Stimulated activated CD8-positive, alpha-beta memory T cell treated with anti-CD3 and anti-CD28 coated beads, Interleukin-15, amount 100 ng/mL, for 4 hours (primary cell): ENCODE measurements around the gene TOR2A.
"Not testable (repeated sequence)": the region's sequence is repeated elsewhere in the genome, so short reads cannot be mapped to it uniquely, and the experiment has no call there.

Experiments used
- DNase-seq, 2 donors: peaks; one replicate each; pipeline ENCODE4 v3.0.0-alpha.2; 2020; ENCODE audit warnings: low read depth in 2 of 2

TOR2A gene

DNA sequence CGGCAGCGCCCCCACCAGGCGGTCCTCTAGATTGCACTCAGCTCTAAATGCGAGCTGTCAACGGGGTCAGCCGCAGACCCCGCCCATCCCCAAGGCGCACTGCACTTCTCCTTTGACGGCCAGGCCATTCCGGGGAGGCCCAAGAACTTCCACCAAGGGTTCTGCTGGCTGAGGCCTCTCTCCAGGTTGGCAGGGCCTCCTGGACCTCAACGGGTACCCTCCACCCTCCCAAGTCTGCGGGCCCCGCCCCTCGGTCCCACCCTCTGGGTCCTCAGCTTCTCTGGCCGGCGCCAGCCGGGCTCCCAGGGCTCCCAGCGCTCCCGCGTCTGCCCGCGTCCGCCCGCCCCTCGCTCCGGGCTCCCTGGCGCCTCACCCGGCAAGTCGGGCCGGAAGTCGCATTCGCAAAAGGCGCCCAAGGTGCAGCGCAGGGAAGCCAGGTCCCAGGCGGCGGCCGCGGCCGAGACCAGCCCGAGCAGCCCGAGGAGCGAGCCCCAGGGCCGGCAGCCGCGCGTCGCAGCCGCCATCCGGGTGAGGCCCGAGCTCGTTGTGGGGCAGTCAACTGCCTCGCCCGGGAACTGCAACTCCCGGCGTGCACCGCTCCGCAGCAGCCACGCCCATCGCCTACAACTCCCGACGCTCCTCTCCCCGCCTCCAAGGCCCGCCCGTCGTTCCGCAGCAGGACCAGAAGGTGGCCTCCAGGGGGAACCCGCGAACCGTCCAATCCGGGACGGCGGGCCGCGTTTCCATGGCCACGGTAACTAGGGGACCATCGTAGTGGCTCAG is at the start of gene TOR2A:
Gene TOR2A, minus strand, starts transcription at position 548 of the 783 bp plus-strand sequence. Its CDS starts 24 bp downstream, at position 524.
- DNase-seq: peak; percentile 92 to 94

DNA sequence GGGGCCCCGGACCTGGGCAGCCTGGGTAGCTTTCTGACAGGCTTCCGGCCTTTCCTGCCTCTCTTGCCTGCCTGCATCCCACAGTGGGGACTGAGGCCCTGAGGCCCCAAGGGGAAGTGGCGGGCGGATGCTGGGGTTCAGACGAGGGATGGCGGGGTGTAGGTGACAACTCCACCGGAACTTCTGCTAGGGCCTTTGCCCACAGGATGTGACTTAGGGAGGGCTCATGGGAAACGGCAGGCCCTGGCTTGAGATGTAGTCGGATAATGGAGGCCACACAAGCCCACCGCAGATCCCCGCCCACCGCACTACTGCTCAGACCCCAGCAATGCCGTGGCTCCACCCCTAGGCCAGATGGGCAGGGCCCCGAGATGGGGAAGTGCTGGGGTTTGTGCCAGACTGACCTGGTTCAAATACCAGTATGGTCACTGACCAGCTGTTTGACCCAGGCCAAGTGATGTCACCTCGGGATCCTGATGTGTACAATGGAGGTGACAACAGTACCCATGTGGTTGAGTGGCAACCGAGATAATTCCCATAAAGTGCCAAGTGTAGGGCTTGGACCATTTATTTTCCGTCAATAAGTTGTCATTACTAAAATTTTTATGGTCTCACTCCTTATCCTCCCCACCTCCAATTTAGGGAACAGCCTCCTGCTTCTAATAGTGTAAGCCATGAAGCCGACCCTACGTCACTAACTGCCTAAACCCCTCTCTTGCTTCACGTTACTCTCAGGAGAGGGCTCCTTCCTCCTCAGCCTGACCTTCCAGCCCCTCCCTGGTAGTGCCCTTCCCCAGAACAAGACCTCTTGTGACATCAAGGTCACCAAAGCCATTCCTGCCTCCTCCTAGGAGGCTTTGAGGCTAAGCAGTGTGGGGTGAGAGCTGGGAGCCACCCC is 48.3 kb upstream of the TOR2A start:
- peak; percentile 50 to 54 for DNase-seq

DNA sequence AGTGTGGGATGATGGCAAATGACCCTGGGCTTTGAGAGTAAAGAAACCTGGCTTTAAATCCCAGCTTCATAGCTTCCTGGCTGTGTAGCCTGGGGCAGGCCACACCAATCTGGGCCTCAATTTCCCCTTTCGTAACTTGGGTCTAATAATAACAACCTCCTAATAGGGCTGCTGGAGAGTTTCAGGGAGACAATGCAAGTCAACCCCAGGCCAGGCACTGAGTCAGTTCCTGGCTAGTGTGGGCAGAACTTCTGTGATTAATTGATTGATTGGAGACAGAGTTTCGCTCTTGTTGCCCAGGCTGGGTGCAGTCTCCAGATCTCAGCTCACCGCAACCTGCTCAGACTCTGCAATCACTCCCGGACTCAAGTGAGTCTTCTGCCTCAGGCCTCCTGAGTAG is 46.7 kb upstream of the TOR2A start:
- DNase-seq: no peak

DNA sequence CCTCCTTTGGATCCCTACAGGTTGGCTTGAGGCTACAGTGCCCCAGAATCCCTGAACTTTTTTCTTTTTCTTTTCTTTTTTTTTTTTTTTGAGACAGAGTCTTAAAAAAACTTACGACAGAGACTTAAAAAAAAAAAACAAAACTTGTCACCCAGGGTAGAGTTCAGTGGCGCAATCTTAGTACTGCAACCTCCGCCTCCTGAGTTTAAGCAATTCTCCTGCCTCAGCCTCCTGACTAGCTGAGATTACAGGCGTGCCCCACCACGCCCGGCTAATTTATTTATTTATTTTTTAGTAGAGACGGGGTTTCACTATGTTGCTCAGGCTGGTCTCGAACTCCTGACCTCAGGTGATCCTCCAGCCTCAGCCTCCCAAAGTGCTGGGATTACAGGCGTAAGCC is 45.8 kb upstream of the TOR2A start:
- DNase-seq: not testable (repeated sequence)

DNA sequence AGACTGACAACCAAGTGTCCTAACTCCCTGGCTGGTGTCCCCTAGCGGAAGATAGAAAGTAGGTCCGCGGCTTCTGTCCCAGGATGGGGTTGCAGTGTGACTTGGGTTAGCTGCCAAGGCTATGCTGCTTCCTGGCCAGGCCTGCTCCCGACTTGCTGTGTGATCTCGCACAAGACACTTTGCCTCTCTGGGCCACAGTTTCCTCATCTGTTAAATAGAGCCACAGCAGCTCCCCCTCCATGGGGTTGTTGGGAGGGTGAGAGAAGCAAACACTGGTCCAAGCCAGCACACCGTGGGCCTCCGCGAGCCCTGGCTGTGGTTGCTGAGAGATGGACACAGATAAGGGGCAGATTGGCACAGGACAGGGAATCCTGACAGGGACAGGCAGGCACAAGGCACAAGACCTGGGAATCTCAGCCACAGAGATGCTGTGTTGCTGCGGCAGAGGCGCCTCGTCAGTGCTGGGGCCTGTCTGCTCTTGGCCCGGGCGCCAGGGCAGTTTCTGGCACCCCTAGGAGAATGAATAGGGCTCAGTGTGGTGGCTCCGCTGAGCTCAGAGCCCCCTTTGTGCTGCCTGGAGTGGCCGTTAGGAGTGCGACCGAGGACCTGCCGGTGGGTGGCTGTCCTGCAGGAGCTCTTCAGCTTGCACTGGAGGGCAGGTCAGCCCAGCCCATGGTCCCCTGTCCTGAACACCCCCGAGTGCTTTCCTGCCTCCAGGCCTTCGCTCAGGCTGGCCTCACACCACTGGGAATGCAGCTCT is 45.2 kb upstream of the TOR2A start:
- no peak for DNase-seq

DNA sequence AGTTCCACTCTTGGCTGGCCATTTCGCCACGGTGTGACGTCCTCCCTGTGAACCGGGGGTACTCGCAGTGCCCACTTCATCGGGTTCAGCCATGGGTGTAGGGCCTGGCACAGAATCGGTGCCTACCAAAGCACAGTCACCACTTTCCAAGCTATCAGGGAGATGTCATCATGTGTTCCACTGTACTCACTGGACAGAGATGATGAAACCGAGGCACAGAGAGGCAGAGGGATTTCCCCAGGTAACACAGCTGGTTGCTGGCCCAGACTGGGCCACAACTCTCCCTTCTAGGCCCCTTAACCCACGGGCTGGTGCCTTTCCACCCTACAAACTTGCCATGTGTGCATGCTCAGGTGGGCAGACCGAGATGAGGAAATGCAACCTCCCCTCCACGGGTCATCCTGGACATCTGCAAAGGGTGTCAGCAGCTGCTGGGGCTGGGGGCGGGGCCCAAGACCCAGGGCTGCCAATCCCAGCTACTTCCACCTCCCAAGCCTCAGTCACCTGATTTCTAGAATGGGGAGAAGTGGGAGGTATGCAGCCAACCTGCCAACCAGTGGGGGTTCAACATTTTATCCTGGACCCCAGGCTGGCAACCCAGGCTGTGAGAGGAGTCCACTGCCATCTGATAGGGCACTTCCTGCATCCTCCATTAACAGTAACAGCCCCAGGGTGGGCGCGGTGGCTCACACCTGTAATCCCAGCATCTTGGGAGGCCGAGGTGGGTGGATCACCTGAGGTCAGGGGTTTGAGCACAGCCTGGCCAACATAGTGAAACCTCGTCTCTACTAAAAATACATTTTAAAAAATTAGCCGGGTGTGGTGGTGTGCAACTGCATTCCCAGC is 44.3 kb upstream of the TOR2A start:
- peak; percentile 46 to 51 for DNase-seq

DNA sequence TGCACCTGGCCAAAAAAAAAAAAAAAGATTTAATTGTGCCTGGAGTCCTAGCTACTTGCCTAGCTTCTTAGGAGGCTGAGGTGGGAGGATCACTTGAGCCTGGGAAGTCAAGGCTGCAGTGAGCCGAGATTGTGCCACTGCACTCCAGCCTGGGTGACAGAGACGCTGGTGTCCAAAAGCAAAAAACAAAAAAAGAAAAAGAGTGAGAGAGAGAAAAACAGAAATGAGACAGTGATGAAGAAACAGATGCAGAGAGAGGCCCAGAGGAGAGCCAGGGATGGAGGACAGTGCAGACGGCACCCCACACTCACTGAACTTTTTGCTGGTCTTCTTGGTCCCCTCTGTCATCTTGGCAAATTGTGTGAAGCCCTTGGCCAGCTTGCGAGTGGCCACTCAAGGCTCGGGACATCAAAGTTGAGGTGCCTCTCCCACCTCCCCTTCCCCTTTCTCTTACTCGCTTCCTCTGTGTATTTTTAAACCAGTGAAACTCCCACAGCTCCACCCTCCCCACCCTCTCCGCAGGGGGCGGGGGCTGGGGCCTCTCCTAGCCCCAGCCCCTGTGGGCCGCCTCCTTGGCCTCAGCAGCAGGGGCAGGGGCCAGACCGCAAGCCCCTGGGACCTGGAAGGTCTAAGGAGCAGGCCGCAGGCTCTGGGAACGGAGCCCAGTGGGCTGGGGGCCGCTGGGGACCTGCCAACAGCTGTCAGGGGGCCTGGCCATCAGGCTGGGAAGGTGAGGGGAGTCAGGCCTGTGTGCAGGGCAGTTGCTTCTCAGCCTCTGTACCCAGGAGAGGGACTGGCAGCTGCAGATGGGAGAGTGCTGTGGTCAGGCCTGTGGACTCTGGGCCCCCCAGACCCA is 43.4 kb upstream of the TOR2A start, which contains the start of gene SH2D3C:
Gene SH2D3C, minus strand, starts transcription at position 387 of the 856 bp plus-strand sequence. Its CDS starts 39 bp downstream, at position 348.
- no peak for DNase-seq

DNA sequence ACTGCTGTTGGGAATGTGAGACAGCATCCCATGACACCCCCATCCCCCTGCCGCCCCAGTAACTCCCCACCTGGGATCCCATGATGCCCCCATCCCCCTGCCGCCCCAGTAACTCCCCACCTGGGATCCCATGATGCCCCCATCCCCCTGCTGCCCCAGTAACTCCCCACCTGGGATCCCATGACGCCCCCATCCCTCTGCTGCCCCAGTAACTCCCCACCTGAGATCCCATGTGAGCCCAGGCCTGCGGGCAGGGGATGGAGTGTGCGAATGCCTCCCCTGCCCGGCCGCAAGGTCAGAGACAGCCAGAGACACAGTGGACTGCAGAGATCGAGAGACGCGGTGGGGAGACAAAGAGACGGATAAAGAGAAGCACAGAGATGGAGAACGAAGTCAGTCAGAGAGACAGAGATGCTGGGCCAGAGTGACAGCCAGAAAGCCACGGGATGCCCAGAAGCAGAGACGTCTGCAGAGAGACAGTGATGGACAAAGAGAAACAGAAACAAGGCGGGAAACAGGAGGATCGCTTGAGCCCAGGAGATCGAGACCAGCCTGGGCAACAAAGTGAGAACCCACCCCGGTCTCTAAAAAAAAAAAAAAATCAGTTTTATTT is 42.4 kb upstream of the TOR2A start:
- DNase-seq: no peak

DNA sequence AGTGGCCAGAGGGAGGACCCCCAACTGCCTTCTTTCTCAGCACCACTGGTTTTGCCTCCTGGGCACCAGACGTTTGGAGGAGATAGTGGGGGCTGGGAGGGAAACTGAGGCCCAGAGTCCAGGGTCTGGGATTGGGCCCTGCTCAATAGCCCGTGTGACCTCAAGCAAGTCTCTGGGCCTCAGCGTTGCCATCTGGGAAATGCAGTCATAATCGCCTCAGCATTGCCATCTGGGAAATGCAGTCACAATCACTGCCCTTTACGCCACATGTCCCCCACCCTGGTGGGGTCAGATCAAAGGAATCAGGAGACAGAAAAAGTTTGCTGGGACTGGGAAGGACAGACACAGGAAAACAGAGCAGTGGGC is 41.8 kb upstream of the TOR2A start:
- DNase-seq: no peak

DNA sequence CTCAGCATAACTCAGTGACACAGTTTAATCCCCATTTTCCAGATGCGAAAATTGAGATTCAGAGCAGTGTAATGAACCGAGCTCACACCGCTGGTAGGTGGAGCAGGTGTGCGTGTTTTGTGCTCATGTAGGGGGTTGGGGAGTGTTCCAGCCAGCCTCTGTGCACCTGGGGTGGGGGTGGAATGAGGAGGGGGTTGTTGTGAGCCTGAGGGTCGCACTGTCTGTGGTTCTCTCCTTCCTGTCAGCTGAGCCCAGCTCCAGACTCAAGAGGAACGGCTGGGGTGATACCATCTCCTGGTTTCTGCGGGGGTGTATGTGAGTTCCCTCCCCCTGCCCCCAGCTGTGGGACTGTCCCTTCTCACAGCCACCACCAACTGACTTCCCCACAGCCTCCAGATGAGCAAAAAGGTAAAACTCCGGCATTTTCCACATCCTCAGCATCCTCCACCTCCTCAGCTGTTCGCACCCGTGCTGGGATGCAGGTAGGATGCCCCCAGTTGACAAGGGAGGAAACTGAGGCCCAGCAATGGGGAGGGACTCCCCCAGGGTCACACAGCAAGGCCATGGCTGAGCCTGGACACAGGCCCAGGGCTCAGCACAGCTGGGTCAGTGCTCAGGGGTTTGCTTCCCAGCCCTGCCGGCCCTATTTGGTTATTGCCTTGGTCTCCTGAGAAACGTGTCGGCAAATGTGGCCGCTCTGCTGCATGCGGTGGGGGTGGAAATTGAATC is 41.3 kb upstream of the TOR2A start:
- peak; percentile 57 to 64 for DNase-seq

DNA sequence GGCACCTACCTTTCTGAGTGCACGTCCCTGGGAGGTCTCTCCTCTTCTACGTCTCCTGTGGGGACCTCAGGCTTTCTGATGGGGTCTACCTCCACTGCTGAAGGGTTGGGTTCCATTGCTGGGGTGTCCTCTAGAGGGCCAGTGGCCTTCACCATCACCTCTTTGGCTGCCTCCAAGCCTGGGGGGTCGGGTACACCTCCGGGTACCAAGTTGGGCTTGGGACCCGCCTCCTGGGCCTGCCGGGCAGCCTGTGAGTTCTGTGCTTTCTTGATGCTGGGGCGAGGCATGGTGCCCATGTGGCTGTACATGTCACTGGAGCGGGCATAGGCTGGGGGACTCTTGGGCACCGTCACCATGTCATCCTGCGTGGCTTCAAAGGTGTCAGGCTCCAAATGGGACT is 38.9 kb upstream of the TOR2A start:
- no peak for DNase-seq

DNA sequence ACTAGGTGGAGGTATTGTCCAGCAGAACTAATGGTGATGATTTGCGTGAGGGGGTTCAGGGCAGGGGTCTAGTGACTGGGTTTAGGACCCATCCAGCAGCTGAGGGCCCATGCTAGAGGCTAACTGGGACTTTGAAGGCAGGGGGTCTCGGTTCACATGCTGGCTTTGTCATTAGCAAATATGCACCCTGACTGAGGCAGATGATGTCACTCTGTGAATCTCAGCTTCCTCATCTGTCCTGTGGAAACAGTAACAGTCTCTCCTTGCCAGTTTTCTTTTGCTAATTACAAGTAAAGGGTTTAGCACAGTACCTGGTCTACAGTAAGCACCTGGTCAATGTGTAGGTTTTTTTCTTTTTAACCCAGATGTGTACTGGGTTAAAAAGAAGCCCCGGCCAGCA is 38.2 kb upstream of the TOR2A start:
- no peak for DNase-seq

DNA sequence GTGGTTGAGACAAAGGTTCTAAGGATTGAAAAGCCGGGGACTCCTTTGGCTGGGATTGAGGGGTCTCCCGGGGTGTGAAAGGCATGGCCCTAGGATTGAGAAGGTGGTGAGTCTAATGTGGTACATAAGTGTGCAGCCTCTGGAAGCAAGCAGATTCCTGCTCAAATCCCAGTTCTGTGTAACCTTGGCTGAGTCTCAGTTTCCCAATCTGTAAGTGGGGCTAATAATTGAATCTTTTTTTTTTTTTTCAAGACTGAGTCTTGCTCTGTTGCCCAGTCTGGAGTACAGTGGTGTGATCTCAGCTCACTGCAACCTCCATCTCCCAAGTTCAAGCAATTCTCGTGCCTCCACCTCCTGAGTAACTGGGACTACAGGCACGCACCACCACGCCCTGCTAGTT is 37.5 kb upstream of the TOR2A start:
- no peak for DNase-seq

DNA sequence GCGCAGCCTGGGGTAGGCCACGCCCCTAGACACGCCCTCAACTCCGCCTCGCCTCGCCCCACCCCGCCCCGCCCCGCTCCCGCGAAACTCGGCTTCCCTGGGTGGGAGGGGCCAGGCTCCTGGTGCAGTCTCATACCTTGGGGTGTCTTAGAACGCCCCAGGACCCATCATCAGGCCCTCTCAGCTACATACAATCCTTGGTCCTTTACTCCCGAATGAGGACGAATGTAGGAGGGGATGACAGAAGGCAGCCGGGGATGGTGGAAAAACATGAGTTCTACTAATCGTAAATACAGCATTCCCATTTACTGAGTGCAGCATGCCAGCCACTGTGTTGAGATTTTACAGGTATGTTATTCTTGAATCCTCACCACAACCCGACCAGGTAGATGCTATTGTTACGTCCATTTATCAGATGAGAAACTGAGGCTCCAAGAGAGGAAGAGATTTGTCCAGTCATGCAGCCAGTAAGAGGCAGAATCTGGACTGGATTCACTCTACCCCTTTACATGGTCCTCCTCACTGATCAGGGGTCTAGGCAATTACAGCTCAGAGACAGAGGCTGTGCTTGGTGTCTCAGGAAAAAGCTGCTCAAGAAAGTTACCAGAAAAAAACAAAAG is 36.6 kb upstream of the TOR2A start:
- no peak for DNase-seq

DNA sequence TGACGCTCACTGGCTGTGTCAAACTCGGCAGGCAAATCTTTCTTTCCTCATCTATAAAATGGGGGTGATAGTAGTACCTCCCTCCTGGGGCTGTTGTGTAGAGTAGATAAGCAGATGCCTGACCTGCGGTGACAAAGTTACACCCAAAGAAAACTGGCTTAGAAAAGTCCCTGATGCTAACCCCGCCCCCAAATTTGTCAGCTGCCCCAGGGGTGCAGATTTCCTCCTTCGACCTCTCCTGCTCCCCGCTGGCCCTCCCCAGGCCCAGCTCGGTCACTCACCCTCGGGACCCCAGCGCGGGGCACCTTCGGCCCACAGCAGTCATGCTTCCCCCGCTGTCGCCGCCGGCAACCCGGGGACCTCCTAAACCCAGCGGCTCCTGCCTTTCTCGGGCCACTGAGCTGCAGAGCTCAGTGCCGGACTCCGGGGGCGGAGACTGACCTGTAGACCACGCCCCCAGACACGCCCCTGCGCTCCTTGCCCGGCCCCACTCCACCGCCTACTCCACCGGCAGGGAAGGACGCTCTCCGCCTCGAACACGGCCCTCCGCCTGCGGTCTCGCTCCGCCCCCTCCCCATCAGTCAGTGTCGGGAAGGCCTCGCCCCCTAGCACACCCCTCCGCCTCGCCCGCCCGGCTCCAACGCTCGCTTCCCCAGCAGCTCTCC is 35.9 kb upstream of the TOR2A start:
- DNase-seq: peak; percentile 90 to 94

DNA sequence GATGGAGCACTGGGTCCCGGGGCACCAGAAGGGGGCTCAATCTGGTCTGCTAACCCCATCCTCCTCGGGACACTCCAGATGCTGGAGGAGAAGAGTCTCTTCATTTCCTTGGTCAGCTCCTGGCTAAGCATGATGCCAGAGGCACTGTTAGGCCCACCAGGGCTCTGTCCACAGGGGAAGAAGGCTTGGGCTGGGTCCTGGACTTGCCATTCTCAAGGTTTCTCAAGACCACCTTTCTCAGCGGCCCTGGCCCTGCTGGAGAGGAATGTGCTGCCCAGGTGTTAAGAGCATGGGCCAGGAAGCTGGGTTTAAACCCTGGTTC is 35.5 kb upstream of the TOR2A start:
- DNase-seq: no peak

DNA sequence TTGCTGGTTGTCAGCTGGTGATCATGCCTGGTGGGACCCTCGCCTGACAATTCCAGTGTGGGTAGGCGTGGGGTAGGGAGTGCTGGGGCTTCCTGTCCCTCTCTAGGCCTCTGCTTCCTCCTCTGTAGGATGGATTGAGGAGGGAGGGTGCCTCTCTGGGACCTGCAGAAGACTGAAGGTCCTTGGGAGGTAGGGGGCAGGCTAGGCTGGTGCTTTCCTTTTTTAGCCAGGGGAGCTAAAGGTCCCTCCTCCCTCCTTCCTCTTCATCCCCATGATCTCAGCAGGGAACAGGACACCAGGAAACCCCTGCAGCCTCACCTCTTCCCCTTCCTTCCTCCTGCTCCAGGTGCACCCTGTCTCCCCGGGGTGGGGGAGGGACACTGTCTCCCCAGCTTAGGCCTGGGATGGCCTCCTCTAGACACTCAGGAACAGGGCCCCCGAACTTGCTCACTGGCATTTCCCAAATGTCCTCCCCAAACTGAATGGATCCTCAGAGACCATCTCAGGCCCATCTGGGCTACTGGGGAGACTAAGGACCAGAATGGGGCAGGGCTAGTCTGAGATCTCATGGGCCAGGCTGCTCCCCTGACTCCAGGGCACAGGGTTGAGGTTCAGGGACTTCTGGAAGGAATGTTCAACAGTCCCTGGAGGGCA is 35.0 kb upstream of the TOR2A start:
- DNase-seq: no peak

DNA sequence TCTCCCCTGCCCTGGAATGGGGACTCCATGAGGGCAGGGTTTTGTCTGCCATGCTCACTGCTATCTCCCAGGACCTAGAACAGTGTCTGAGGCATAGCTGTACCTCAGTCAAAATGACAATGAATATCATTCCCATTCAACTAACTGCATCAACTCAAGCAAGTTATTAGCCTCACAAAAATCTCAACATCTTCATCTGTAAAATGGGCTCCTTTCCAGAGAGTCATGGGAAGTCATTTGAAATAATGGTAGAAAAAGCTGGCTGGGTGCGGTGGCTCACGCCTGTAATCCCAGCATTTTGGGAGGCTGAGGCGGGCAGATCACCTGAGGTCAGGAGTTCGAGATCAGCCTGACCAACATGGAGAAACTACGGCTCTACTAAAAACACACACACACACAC is 34.0 kb upstream of the TOR2A start:
- no peak for DNase-seq
